BJ (cell line): ENCODE results near the gene PCGF3. TPM values are rescaled to one million over a fixed set of nuclear protein-coding genes. Genes with fewer than 3 reads are reported as not detected.

ENCODE experiments used
- CTCF ChIA-PET: fragments of 350-600 bp; formaldehyde crosslinking; extraction: SDS; loops from one replicate; lab custom pipeline; 2021; ENCODE audit warnings: antibody characterized with exemption, inconsistent platforms; lab: Yijun Ruan, JAX
- POLR2A ChIA-PET: fragments of 300-600 bp; sonication (Branson Sonifier 250); formaldehyde crosslinking; extraction: SDS; loops from one replicate; lab custom pipeline; 2021; ENCODE audit warnings: antibody characterized with exemption; lab: Charles Lee
- DNase-seq: peaks from one replicate; pipeline ENCODE4 v3.0.0-alpha.2; 2011; ENCODE audit warnings: low read depth
- H3K27me3 ChIP-seq: 2 replicates; pipeline ENCODE4 v1.6.0; 2011; ENCODE audit warnings: low read length; ENCODE audit not compliant: control insufficient read depth, insufficient read depth
- H3K36me3 ChIP-seq: 2 replicates; pipeline ENCODE4 v1.5.1; 2011; ENCODE audit warnings: low read length; ENCODE audit not compliant: control insufficient read depth, insufficient read depth
- H3K4me3 ChIP-seq: 2 replicates; pipeline ENCODE4 v1.5.1; 2011; ENCODE audit warnings: low read depth, mild to moderate bottlenecking, control low read depth, low read length
- polyA plus RNA-seq: library from polyadenylated mRNA; depleted of rRNA; stranded (reverse); fragments of >200 nt; gene quantifications from 2 replicates; pipeline ENCODE4 v1.2.3, GENCODE V29; 2011
- TF ChIP-seq, protein P1 (sequence below): IDR thresholded peaks from 2 replicates; pipeline ENCODE4 v1.5.1; 2011; ENCODE audit warnings: low read depth, mild to moderate bottlenecking, control low read depth, inconsistent platforms, low read length, moderate library complexity; ENCODE audit not compliant: insufficient read depth

The PCGF3 gene
- polyA plus RNA-seq, 1 experiment, result 37.6 TPM

DNA sequence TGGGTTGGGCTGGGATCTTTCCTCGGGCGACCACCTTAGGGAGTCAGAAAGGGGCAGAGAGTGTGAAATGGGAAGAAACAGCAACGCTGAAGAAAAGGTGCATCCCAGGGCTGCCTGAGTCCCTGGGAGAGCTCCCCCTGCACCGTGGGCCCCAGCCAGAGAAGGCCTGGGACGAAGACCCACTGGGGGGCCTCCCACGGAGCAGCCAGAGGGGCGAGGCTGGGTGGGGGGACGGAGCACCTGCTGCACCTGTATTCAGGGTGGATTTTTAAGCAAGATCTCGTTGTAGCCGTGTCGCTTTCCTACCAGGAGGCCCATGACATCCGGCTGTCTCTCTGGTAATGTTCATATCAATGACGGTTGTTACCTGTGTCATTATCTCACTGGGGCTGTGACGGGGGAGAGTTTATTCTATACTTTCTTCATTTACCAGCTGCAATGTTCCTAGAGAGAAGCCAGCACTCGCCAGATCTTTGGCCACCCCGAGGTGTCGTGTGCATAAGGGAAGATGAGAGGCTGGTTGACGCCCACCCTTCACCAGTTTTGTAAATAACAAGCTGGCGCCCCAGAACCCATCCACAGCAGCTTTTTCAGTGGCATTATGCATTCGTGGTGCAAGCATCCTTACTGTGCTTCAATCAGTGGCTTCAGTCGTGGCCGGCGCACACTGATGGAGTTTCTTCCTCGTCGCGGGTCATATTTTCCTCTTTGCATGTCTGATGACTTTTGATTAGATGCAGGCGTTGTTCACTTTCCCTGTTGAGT, 5.6 kb upstream of the PCGF3 start:
- no peak overlapping the region for H3K4me3 ChIP-seq
- TF ChIP-seq, protein P1, sequence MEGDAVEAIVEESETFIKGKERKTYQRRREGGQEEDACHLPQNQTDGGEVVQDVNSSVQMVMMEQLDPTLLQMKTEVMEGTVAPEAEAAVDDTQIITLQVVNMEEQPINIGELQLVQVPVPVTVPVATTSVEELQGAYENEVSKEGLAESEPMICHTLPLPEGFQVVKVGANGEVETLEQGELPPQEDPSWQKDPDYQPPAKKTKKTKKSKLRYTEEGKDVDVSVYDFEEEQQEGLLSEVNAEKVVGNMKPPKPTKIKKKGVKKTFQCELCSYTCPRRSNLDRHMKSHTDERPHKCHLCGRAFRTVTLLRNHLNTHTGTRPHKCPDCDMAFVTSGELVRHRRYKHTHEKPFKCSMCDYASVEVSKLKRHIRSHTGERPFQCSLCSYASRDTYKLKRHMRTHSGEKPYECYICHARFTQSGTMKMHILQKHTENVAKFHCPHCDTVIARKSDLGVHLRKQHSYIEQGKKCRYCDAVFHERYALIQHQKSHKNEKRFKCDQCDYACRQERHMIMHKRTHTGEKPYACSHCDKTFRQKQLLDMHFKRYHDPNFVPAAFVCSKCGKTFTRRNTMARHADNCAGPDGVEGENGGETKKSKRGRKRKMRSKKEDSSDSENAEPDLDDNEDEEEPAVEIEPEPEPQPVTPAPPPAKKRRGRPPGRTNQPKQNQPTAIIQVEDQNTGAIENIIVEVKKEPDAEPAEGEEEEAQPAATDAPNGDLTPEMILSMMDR, result no peak
- peaks cover 3% of the 10 kb centered on the region for H3K27me3 ChIP-seq
- ChIA-PET POLR2A (no interaction called here), CTCF (interaction anchor here (0.8 to 1.6 kb wide), 3 partner anchors 8 to 15 kb away, joined by 3 to 7 read pairs (median 4); no protein-coding TSS in a partner anchor)
- no peak for DNase-seq
- H3K36me3 ChIP-seq, result no peaks in the 10 kb centered on the region

DNA sequence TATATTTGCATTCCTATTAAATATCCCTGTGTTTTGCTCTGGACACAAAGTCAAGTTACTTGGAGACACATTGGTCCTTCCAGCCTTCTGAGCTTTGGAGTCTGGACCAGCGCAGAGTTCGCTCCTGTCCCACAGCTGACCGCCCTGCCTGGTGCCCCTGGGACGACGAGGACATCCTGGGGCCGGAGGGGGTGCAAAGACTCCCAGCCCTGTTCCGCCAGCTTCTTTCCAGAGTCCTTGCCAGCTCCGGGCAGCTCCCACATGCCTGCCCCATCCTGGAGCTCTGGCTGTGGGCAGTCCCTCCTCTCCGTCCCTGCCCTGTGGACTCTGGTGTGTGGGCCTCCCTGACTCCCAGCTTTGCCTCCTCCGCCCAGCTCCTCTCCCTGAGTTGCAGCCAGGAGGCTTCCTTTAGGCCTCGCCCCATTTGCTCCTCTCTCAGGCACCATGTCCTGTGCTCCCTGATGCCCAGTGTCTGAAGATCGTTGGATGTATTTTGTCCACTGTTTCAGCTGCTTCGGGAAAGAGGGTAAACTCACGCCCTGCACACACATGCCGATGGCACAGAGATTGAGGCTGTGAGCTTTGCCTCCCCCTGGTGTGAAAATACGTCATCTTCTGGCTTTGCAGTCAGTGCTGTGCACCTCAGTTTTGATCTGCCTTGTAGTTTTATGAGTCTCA, 4.9 kb upstream of the PCGF3 start:
- Histone ChIP-seq H3K27me3 (peaks cover 3% of the 10 kb centered on the region), H3K4me3 (no peak overlapping the region), H3K36me3 (no peaks in the 10 kb centered on the region)
- DNase-seq, result no peak
- POLR2A ChIA-PET, result no interaction called here
- TF ChIP-seq, protein P1, result no peak
- CTCF ChIA-PET, result interaction anchor here (0.8 to 1.6 kb wide), 3 partner anchors 9 to 16 kb away, joined by 3 to 7 read pairs (median 4); no protein-coding TSS in a partner anchor

DNA sequence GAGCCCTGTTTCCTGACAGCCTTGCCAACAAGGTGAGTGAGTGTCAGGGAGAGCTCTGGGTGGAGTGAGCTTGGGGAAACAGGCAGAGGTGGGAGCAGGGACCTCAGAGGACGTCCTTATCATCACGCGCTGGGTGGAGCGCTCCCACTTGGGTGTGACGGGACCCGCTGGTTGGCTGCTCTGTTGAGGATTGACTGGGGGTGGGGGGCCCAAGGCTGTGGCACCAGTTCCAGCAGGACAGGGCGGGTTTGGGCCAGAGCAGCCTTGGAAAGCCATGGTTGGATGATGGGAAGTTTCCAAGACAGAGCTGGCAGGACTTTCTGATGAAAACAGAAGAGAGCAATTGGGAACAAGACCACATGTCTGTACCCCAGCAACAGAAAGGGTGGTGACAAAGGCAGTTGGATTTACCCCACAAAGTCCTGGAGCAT, 3.0 kb upstream of the PCGF3 start:
- no peaks in the 10 kb centered on the region for H3K36me3 ChIP-seq
- H3K4me3 ChIP-seq, result no peak overlapping the region
- TF ChIP-seq, protein P1, result no peak
- no peak for DNase-seq
- CTCF ChIA-PET, result interaction anchor here (0.7 kb wide), 1 partner anchor 16 kb away, joined by 3 read pairs; no protein-coding TSS in a partner anchor
- peaks cover 3% of the 10 kb centered on the region for H3K27me3 ChIP-seq
- POLR2A ChIA-PET, result no interaction called here

DNA sequence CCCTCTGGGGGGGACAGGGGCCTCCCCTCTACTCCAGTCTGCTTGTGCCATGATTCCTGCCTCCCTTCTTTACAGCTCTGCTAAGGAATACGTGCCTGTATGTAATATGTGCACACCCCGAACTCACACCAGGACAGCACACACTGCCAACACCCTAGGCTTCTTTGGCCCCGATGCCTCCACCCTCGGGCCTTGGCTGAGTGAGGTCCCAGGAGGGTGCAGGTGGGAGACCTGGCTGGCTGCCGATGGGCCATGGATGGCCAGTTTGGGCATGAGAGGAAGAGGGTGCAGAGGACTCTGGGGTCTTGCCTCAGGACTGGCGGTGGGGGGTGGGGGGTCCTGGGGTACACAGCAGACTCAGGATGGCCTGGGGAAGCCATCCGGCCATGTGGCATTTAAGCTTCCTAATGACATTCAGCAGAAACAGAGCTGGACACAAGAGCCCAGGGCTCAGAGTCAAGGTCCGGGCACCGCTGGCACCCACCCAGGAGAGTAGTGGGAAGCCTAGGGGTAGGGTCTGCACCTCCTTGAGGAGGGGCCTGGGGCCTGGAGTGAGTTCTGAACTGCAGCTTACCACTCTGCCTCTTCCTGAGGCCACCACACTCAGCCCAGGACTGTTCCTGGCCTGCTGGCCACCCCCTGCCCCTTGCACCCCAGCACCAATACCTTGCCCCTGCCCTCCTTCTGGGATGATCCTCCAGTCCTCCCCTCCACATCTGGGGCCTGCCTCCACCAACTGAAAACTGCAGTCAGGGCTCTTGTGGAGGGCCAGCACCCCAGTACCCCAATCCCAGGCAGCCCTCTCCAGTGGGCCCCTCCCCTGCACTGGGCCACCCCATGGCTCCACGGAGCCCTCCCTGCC, 2.1 kb upstream of the PCGF3 start:
- ChIA-PET POLR2A (no interaction called here), CTCF (interaction anchor here (0.7 kb wide), 1 partner anchor 17 kb away, joined by 3 read pairs; no protein-coding TSS in a partner anchor)
- TF ChIP-seq, protein P1, result no peak
- Histone ChIP-seq H3K27me3 (peaks cover 3% of the 10 kb centered on the region), H3K4me3 (no peak overlapping the region), H3K36me3 (peaks cover 3% of the 10 kb centered on the region; the same call in 1 of the 2 replicates)
- no peak for DNase-seq
